Measurements from ENCODE around the gene PUS7L. TPM values are rescaled to one million over a fixed set of nuclear protein-coding genes. Genes with fewer than 3 reads are reported as not detected.

The PUS7L gene
- total RNA-seq, 2 donors from 2014 or later: 10.7 to 16.8 TPM

DNA sequence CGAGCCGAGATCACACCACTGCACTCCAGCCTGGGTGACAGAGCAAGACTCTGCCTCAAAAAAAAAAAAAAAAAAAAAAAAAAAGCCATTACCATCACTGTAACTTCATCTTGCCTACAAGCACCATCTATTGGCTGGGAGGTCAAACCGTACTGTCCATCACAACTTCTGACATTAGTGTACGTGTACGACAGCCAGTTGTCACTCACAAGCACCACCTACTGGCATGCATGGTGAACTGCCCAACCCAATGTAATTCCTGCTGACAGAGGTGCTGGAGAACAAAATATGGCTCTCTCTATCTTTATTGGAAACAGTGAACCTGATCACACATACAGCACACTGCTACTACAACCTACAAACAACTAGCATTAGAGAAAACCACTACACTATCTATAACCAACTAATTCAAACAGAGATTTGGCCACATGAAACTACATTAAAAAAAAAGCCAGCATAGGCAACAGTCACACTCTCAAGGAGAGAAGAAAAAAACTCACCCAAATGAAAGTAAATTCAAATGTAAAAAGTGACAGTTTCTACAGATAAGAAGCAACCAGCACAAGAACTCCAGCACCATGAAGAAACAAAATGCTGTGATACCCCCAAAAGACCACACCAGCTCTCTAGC lies 82.3 kb downstream of the PUS7L start:
- no peaks in the 10 kb centered on the region for H3K4me1 Mint-ChIP-seq
- no peaks in the 10 kb centered on the region for H3K9me3 ChIP-seq (ENCODE audit: control insufficient read depth, low read length, poor library complexity, severe bottlenecking)
- peaks cover 38% of the 10 kb centered on the region for H3K27me3 Mint-ChIP-seq
- DNase-seq: no peak
- ATAC-seq: peak; percentile 50
- H3K4me3 Mint-ChIP-seq: no peak overlapping the region
- H3K36me3 Mint-ChIP-seq (ENCODE audit: low read depth): peaks cover 3% of the 10 kb centered on the region
- no peak overlapping the region for H3K27ac Mint-ChIP-seq

DNA sequence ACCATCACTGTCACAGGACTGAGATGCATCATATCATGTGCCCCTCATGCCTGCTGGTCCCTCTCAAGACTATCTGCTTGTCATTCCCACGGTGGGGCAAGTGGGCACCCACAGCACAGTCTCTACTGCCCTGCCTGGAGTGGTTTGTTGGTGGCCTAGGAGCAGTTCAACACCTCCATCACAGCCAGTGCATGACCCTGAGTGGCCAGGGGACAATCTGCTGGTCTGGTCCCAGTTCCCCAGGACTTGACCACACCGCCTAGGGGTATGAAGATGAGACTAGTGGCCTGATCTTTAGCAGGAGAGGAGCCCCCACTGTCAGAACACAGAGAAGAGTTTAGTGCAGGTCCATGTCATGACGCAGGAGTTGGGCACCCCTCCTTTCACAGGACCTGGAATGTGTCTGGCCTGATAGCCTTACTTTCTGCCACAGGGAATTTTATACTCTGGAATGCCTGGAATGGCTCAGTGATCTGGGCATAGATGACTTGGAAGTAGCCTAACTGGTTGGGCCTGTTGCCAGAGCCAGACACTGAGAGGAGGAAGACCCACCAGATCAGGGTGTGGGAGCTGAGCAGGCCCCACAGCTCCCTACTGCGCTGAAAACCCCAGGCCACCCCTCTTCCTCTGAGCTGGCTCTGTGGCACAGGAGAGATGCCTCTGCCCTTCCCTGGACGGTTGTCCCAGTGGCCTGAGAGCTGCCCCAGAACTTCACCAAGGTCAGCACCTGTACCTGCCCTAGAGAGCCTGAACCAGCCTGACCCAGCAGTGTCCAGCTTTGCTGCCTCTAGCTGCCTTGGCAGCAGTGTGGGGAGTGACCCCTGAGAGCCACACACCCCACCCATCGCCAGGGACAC lies 83.3 kb downstream of the PUS7L start:
- DNase-seq: no peak
- H3K4me1 Mint-ChIP-seq: peaks cover 2% of the 10 kb centered on the region
- H3K36me3 Mint-ChIP-seq (ENCODE audit: low read depth): peaks cover 3% of the 10 kb centered on the region
- no peak overlapping the region for H3K4me3 Mint-ChIP-seq
- peaks cover 35% of the 10 kb centered on the region for H3K27me3 Mint-ChIP-seq
- H3K9me3 ChIP-seq (ENCODE audit: control insufficient read depth, low read length, poor library complexity, severe bottlenecking): no peaks in the 10 kb centered on the region
- H3K27ac Mint-ChIP-seq: no peak overlapping the region
- no peak for ATAC-seq

DNA sequence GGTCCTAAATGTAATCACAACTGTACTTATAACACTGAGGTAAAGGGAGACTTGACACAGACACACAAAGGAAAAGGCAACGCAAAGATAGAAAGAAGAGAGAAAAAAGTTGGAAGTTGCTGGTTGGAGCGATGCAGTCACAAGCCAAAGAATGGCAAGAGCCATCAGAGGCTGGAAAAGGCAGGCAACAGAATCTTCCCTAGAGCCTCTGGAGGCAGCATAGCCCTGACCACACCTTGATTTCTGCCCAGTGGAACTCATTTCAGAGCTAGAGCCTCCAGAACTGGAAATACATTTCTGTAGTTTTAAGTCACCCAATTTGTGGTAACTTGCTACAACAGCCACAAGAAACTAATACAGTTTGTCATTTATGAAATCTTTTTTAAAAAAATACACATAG lies 89.2 kb downstream of the PUS7L start:
- DNase-seq: no peak
- Mint-ChIP-seq H3K36me3 (ENCODE audit: low read depth) (peaks cover 2% of the 10 kb centered on the region), H3K4me1 (peaks cover 2% of the 10 kb centered on the region), H3K27ac (no peak overlapping the region), H3K4me3 (no peak overlapping the region), H3K27me3 (peaks cover 31% of the 10 kb centered on the region)
- no peak for ATAC-seq
- no peaks in the 10 kb centered on the region for H3K9me3 ChIP-seq (ENCODE audit: control insufficient read depth, low read length, poor library complexity, severe bottlenecking)

Other genes starting within 250 kb of the PUS7L start
- not detected for gene ADAMTS20, start 206.6 kb downstream of the PUS7L start, total RNA-seq
- 10 to 100 TPM; 44.5 to 53.6 TPM for gene IRAK4, start 161 bp upstream of the PUS7L start, total RNA-seq
- 10 to 100 TPM; 46.4 to 60.7 TPM for gene TWF1, start 47.5 kb upstream of the PUS7L start, total RNA-seq
- 1 to 10 TPM; 5.8 to 6.5 TPM for gene TMEM117, start 77.3 kb upstream of the PUS7L start, total RNA-seq

Data from T-helper 17 cell (primary cell).